Measurements from ENCODE around the gene DIS3L2.
"Not testable (repeated sequence)": the region's sequence is repeated elsewhere in the genome, so short reads cannot be mapped to it uniquely, and the experiment has no call there.

Gene DIS3L2

DNA sequence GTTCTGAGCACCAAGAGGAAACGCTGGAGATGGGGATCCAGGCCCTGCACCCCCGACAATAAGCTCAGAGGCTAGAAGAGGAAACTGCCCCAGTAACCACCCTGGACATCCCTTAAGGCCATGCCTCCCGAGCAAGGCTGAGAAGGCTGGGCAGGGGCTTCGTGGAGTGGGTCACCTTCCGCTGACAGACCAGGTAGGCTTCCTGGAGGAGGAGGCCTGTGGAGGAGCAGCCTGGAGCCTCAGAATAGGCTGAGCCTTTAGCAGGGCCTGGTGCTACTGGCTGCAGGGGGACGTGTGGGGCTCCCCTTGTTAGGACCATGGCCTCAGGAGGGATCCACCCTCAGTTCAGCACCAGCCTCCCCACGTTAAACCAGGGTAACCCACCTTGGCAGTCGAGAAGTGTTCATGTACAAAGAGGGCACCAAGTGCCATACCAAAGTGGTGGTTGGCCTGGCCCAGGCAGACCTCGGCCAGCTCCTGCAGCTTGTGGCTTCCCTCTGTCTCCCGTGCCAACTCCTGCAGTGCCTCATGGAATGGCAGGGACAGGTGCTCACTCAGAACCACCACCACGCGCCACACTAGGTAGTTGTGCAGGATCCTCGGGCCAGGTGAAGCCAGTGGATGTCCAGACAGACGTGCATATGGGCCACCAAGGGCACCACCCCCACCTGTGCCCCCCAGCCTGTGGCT is 388.6 kb downstream of the DIS3L2 start:
- no peak for DNase-seq (ENCODE audit: low spot score)

DNA sequence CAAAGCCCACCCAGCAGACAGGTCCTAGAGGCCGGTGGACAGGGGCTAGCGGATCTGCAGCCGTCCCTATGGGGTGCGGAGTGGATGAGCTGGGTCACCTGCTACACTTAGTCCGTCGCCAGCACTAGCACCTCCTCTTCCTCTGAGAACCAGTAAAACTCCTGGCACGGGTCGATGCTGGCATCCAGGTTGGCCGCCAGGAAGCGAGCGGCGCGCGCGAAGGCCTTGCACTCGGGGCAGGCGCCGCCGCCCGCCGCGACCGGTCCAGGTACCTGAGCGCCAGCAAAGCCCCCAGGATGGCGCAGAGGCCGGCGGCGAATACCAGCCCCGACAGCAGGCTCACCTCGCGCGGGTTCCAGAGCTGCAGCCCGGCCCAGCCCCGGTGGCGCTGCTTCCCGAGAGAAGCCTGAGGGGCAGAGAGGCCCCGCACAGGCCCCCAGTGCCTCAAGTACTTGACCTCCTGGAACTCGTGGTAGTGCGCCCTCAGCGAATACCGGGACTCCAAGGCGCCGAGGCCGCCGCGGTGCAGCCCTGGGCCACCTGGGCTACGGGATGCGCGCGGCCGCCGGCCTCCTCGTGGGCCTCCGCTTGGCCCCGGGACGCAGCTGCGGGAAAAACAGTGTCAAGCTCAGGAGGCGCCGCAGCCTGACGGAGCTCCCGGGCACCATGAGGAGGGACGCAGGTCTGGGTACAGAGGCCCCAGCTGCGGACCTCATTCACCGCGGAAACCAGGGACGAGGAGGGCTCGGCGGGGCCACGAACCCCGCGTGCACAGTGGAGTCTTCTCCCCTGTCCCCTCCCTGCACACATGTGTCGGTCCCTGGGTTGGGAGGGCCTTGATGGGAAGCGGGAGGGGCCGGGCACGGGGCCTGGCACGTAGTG is 389.5 kb downstream of the DIS3L2 start:
- peak; percentile 18 for DNase-seq (ENCODE audit: low spot score)

DNA sequence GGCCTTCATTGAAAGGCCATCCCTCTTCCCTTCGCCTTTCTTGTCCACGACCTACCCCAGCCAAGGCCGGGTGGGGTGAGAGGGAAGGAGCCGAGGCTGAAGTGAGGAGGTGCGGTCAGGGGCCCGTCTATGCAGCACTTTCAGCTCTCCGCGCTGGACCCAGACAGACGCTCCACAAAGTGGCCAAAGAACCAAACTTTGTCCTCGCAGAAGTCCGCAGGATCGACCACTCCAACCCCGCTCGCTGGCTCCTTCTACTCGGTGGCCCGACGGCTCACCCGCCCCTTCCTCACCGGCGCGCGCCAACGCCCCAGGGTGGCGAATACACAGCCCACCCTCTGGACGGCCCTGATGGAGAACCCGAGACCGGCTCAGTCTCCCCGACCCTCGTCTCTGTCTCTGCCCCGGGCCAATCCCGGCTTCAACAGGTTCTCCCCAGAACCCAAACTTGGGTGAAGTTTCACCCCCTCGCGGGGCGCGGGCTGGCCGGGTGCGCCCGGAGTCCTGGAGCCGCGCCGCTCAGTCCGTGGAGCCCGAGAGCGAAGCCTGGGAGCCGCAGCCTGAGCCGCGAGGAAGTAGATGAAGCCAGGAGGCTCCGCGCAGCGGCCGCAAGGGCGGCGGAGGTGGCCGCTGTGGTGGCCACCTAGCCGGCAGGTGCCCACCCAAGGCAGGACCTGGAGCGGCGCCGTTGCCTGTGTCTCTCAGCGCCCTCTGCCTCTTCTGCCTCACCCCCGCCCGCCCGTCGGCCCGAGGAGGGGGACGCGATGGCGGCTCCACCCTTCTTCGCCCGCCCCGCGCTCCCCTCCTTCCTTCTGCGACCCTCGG is 390.4 kb downstream of the DIS3L2 start:
- no peak for DNase-seq (ENCODE audit: low spot score)

DNA sequence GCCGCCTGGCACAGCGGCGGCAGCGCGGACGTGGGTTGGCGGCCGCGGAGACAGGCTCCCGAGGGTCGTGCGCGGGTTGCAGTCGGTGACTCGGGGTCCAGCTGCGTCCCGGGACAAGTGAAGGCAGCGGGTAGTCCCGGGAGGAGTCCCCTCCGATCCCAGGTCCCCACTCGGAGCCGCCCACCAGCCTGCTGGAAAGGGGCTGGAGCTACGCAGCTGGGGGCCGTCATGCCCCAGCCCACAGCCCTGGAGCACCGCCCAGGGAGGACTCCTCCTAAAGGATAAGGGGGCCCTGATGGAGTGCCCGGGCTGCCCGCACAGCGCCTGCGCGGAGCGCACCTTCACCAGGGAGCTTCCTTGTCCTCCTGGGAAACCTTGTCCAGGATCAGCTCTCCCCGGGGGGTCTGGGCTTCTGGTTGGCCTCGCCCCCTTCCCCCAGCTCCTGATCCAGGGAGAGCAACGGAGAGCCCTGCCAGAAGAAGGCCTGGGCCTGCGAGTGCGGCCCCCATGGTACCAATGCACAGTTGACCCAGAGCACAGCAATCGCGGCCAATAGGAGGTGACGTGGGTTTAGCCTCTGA is 391.1 kb downstream of the DIS3L2 start:
- DNase-seq (ENCODE audit: low spot score): no peak

DNA sequence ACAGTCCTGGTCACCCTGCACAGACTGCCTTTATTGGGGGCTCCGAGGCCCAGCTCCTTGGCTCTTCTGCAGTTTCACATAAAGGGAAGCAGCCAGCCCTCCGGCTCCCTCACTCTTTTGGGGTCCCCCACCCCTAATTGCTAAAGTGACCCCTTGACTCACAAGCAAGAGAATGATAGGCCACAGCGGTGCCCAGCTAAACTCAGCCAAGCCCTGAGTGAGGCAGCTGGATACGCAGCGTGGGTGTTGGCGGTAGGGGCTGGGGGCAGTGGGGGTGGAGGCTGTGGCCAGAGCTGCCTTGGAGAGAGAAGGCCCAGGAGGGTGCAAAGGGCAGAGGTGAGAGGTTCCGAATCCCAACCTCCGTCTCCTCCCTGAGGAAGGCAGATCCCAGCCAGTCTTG is 391.6 kb downstream of the DIS3L2 start:
- no peak for DNase-seq (ENCODE audit: low spot score)

DNA sequence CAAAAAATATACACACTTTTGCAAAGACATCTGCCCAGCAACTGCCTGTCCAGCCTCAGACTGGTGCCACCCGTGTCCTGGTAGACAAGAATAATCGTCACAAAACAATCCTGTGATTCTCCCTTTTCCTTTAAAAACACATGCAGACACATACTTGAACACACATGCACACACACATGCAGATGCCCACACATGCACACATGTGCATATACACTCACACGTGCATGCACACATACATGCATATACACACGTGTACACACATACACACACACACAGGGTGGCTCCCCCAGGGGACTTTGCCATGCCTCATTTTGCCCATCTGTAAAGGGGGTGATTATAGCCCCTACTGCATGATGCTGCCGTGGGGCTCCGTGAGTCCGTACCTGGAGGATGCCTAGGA is 392.1 kb downstream of the DIS3L2 start:
- no peak for DNase-seq (ENCODE audit: low spot score)

DNA sequence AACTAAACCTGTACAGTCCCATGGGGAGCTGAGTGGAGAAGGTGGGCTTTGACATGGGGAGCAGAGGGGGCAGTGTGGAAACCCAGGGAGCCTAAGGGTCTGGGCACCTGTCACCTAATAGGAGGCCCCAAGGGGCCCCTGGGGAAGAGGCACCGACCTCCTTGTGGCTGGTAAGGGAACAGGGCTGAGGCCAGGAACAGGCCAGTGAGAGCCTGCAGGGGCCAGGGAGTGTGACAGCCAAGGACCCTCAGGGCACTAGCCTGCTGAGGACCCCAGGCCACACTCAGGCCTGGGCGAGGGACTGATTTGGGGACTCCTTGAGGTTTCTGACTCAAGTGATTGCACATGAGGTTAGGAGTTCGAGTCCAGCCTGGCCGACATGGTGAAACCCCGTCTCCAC is 392.6 kb downstream of the DIS3L2 start:
- DNase-seq (ENCODE audit: low spot score): no peak

DNA sequence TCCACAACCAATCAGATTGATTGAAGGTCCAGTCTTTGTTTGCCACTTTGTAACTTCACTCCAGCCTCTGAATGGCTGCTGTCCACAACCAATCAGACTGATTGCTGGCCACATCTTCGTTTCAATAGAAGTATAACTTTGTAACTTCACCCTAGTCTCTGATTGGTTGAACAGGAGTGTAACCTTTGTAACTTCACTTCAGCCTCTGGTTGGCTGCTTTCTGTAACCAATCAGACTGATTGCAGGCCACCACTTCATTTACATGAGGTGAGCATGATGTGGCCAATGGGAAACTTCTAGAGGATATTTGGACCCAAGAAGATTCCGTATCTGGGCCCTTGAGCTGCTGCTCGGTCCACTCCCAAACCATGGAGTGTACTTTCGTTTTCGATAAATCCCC is 400.1 kb downstream of the DIS3L2 start:
- DNase-seq (ENCODE audit: low spot score): no peak

DNA sequence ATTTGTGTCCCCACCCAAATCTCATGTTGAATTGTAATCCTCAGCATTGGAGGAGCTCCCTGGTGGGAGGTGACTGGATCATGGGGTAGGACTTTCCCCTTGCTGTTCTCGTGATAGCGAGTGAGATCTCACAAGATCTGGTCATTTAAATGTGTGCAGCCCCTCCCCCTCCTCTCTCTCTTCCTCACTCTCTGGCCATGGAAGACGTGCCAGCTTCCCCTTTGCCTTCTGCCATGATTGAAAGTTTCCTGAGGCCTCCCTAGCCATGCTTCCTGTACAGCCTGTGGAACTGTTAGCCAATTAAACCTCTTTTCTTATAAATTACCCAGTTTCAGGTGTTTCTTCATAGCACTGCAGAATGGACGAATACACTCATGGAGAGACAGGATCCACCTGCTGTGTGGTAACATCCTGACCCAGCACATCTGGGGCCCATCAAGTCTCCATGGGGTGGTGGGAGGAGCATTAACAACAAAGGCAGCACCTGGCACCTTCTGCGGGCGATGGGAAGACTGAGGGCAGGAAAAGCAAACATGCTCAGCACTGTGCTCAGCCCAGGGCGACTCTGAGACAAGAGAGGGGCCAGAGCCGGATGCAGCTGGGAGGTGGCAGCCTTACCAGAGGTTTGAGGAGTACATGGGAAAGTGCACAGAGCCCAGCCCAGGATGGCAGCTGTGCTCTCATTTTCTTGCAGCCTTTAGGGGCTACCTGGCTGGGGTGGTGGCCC is 400.8 kb downstream of the DIS3L2 start:
- DNase-seq (ENCODE audit: low spot score): no peak

DNA sequence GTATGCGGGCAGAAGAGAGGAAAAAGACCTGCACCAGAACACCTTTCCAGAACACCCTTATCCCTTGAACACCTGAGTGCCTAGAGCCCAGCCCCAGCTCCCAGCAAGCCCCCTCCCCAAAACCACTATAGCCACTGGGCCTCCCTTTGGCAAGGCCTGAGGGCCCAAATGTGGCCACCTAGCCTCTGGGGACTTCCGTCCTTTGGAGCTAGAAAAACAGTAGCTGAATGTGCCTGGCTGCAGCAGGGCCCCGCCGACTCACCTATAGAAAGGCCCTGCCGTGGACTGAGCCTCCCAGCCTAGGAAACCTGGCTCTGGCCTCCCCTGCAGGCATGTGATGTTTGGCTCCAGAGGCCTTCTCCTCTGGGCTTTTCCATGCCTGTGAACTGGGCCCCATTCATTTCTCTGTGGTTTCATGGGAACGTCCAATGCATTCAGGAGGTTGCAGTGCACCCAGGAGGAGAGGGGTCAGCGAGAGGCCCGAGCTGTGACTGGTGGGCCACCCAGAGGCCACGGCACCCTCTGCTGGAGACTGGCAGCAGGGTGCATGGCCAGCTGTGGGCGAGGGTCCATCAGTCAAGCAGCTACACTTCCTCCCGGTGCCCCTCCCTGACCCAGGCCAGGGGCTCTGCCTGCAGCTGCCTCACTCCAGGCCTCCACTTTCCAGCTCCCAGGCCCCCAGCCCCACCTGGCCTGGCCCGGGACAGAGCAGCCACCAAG is 401.7 kb downstream of the DIS3L2 start:
- not testable (repeated sequence) for DNase-seq (ENCODE audit: low spot score)

DNA sequence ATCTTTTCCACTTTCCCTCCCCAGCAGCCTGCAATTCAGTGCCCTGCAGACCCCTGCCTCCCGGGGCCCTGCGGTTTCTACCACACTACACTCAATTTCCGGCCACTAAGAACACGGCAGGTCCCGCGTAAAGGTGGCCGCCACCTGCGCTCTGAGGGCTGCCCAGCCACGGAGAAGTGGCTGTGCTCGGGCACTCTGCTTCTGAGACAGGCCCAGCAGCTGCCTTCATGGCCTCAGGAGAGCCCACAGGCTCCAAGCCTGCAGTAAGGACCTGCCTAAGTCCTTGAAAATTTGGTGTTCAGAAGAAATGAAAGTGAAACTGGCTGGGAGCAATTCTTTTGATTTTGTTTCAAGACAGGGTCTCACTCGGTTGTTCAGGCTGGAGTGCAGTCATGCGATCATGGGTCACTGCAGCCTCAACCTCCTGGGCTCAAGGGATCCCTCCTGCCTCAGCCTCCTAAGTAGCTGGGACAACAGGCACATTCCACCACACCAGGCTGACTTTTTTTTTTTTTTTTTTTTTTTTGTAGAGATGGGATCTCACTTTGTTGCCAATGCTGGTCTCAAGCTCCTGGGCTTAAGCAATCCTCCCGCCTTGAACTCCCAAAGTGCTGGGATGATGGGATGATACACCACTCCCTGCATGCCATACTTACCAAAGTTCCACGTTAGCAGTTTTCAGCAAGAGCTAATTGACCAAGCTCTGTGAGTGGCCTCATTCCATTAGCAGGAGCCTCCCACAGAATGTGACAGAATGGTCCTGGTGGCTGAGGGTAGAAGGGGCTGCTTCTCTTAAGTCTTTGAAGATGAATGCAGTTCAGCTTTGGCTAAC is 402.5 kb downstream of the DIS3L2 start:
- DNase-seq (ENCODE audit: low spot score): peak; percentile 9

DNA sequence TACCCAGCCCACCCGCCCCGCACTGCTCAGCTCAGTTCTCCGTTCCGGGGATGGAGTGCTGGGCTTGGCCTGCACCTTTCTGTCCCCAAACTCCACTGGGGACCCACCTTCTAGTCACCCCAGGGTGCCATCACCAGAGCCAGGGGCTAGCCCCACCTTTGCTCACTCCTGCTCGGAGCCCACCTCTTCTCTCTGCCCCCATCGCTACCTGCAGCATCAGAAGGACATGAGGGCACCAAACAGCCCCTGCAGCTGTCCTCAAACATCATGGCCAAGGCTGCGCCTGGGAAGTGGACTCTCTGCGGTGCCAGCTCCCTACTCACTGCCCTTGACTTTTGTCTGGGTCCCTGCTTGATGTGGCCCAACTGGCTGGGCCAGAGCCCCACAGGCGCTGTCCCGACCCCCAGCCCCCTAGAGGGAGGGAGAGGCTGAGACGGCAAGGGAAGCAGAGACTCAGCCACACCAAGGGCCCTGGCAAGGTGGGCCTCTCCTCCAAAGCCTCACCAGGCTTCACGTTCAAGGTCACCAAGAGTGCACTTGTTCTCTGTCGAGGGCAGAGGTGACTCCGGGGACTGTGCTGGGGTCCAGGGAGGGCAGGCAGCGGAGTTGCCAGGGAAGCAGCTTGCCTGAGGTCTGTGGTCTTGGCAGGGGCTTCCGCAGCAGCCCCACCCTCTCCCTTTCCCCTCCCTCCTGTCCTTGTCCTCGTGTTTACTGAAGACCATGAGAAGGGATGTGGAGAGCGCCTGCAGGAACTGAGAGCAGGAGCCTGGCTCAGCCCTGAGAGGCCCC is 403.5 kb downstream of the DIS3L2 start:
- DNase-seq (ENCODE audit: low spot score): not testable (repeated sequence)

DNA sequence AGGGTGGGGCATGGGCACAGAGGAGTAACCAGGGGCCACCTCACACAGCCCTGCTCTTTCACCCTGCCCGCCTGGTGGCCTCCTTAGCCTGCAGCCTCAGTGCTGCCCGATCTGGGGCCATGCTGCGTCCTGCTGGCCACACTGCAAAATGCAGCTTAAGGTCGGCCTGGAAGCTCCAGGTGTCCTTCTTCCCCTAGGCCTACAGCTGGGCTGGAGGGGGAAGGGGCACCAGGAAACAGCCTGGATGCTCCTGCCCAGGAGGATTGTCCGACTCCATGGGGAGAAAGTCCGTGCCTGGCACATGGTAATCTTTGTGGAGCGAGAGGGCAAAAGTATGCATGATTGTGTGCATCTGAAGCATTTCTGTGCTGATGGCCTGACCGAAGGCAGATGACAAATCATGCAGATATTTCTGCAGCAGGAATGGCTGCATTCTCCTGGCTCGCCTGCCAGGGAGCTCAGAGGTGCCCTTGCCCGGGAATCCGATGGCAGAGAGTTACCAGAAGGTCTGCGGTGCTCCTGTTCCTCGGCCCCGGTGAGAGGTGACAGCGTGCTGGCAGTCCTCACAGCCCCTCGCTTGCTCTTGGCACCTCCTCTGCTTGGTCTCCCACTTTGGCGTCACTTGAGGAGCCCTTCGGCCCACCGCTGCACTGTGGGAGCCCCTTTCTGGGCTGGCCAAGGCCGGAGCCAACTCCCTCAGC is 404.3 kb downstream of the DIS3L2 start:
- peak; percentile 60 for DNase-seq (ENCODE audit: low spot score)

DNA sequence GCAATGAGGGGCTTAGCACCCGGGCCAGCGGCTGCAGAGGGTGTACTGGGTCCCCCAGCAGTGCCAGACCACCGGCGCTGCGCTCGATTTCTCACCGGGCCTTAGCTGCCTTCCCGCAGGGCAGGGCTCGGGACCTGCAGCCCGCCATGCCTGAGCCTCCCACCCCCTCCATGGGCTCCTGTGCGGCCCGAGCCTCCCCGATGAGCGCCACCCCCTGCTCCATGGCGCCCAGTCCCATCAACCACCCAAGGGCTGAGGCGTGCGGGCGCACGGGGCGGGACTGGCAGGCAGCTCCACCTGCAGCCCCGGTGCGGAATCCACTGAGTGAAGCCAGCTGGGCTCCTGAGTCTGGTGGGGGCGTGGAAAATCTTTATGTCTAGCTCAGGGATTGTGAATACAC is 404.9 kb downstream of the DIS3L2 start:
- not testable (repeated sequence) for DNase-seq (ENCODE audit: low spot score)

DNA sequence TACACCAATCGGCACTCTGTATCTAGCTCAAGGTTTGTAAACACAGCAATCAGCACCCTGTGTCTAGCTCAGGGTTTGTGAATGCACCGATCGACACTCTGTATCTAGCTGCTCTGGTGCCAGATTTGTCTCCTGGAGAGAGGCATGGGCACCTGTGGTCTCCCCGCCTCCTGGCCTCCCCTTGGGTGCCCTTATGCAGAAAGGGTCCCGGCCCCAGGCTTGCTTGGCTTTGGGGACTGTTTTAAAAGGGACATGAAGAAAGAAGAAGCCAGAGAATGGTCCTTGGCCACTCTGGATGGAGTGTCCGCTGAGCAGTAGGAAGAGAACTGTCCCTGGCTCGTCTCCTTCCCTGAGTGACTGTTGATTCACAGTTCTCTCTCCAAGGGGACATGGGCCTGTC is 405.5 kb downstream of the DIS3L2 start:
- no peak for DNase-seq (ENCODE audit: low spot score)

DNA sequence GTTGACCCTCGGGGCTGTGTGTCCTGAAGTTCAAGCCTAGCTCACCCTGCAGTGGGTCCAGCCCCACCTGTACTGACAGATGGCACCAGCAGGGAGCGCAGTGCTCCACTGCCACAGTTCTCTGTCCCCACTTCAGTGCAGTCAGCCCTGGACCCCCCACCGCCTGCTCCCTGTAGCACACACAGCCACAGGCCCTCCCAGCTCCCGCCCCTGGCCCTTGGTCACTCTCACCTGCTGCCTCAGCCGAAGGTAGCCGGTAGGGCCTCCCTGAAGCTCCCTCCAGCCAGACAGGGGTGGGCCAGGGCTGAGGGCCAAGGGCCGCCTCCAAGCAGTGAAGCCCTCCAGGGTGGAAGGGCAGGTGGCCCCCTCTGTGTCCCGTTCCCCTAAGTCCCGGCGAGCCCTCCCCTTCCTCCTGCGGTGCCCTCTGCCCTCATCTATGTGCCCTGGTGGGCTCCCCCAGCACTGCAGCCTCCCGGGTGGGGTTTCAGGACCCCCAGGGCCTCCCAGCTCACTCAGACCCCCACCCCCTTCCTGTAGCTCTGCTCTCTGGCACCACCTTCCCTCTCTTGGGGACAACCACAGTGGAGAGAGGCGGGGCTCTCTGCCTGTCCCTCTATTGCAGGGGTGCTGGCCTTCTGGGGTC is 406.2 kb downstream of the DIS3L2 start:
- DNase-seq (ENCODE audit: low spot score): no peak

DNA sequence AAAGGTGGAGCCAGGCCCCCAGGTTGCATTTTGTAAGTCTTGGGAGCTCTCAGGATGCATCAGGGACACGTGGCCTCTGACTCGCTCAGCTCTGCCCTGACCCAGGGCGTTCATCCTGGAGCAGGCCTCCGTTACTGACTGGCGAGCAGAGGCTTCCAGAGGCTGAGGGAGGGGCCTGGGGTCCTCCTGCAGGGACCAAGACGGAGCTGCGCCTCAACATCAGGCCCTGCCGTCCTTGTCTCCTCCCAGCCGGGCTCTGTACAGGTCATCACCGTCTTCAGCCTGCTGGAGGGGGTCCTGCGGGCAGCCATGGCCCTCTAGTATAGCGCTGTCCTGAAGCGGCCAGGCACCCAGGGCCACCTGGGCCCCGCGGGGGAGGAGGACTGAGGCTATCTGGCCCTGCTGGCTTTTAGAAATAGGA is 406.8 kb downstream of the DIS3L2 start:
- DNase-seq (ENCODE audit: low spot score): peak; percentile 22
